OCI-LY7 (cell line): Measurements from ENCODE around the gene NUP188. TPM values are rescaled to one million over a fixed set of nuclear protein-coding genes. Genes with fewer than 3 reads are reported as not detected.

ENCODE experiments used
- BruUV-seq: library from RNA; stranded (reverse); fragments of 400-500 nt; replicated peaks from 2 replicates; lab custom pipeline; 2021; lab: Mats Ljungman, UMichigan
- CTCF ChIA-PET: fragments of 300-600 bp; sonication (Branson Sonifier 250); formaldehyde crosslinking; loops from one replicate; lab custom pipeline; 2022; ENCODE audit warnings: antibody characterized with exemption; ENCODE audit not compliant: unreplicated experiment; lab: Charles Lee
- POLR2A ChIA-PET: fragments of 300-600 bp; sonication (Branson Sonifier 250); formaldehyde crosslinking; loops from one replicate; lab custom pipeline; 2022; ENCODE audit warnings: antibody characterized with exemption; lab: Charles Lee
- DNase-seq: peaks from one replicate; pipeline ENCODE4 v3.0.0-alpha.2; 2015; ENCODE audit warnings: low spot score
- H2AFZ ChIP-seq: fragments of 200-600 bp; sonication (generic), shearing (Covaris generic); 2 replicates; pipeline ENCODE4 v1.6.1; 2014; ENCODE audit warnings: mild to moderate bottlenecking, antibody characterized with exemption, low read length, moderate library complexity
- H3K27ac ChIP-seq: fragments of 200-600 bp; sonication (generic); 2 replicates; pipeline ENCODE4 v1.5.1; 2014; ENCODE audit warnings: mixed run types, low read depth, mild to moderate bottlenecking, moderate library complexity, low read length, inconsistent platforms; ENCODE audit not compliant: poor library complexity, severe bottlenecking
- H3K36me3 ChIP-seq: fragments of 200-600 bp; sonication (generic); 2 replicates; pipeline ENCODE4 v1.6.1; 2014; ENCODE audit warnings: mild to moderate bottlenecking, antibody characterized with exemption, low read length, moderate library complexity, mixed read lengths; ENCODE audit not compliant: insufficient read depth
- H3K4me1 ChIP-seq: fragments of 200-600 bp; sonication (generic); 2 replicates; pipeline ENCODE4 v1.5.1; 2014; ENCODE audit warnings: mild to moderate bottlenecking, low read length; ENCODE audit not compliant: insufficient read depth, poor library complexity, severe bottlenecking
- H3K4me2 ChIP-seq: fragments of 200-600 bp; sonication (generic); 2 replicates; pipeline ENCODE4 v1.6.1; 2014; ENCODE audit warnings: mild to moderate bottlenecking, low read length
- H3K4me3 ChIP-seq: fragments of 200-600 bp; sonication (generic); 2 replicates; pipeline ENCODE4 v1.5.1; 2014; ENCODE audit warnings: mild to moderate bottlenecking, low read depth, low read length; ENCODE audit not compliant: poor library complexity, severe bottlenecking
- H3K79me2 ChIP-seq: fragments of 200-600 bp; sonication (generic); 2 replicates; pipeline ENCODE4 v1.6.1; 2016; ENCODE audit warnings: low read depth, mild to moderate bottlenecking, low read length, moderate library complexity, mixed read lengths; ENCODE audit not compliant: insufficient read depth
- H3K9me2 ChIP-seq: fragments of 200-600 bp; sonication (generic); 2 replicates; pipeline ENCODE4 v1.6.1; 2016; ENCODE audit warnings: mild to moderate bottlenecking, low read length, mixed read lengths; ENCODE audit not compliant: insufficient read depth
- H3K9me3 ChIP-seq: fragments of 200-600 bp; sonication (generic); 2 replicates; pipeline ENCODE4 v1.6.1; 2014; ENCODE audit warnings: mild to moderate bottlenecking, mixed run types, low read length, mixed read lengths
- H4K20me1 ChIP-seq: fragments of 200-600 bp; sonication (generic); 2 replicates; pipeline ENCODE4 v1.6.1; 2014; ENCODE audit warnings: mild to moderate bottlenecking, antibody characterized with exemption, low read length, moderate library complexity, mixed read lengths; ENCODE audit not compliant: insufficient read depth
- CTCF ChIP-seq: fragments of 200-600 bp; sonication (generic); conservative IDR thresholded peaks from 2 replicates; pipeline ENCODE4 v1.5.1; 2014; ENCODE audit warnings: mild to moderate bottlenecking, antibody characterized with exemption, low read length, moderate library complexity, mixed read lengths
- EZH2phosphoT487 ChIP-seq: fragments of 200-600 bp; sonication (generic); IDR thresholded peaks from 2 replicates; pipeline ENCODE4 v1.6.1; 2018; ENCODE audit warnings: low read depth, borderline replicate concordance, mild to moderate bottlenecking, mixed run types, antibody characterized with exemption, low read length, moderate library complexity, mixed read lengths
- intact Hi-C: fragments of 100-400 bp; cut with micrococcal nuclease; formaldehyde crosslinking; loops from one replicate; pipeline ENCODE4 v1.10.0; 2022; ENCODE audit not compliant: unreplicated experiment
- total RNA-seq, 2 experiments: library from RNA; depleted of rRNA in 1 of 2; stranded (reverse); fragments of >200 nt in 1 of 2; shearing (Covaris generic) in 1 of 2; gene quantifications; 2 replicates each; pipeline ENCODE4 v1.2.3, GENCODE V29; 2014 to 2022

The NUP188 gene
- total RNA-seq, 2 experiments from 2014 or later, result 73.6 to 83.8 TPM

- intact Hi-C loops, result no loop called here
- H3K4me2 ChIP-seq, result peak overlapping the region; percentile 87
- peak; percentile 51 for DNase-seq
- POLR2A ChIA-PET, result interaction anchor here (0.6 to 1.0 kb wide), 2 partner anchors 10 to 104 kb away, joined by 3 to 7 read pairs; partner anchors contain the start of gene MIGA2
- no peak overlapping the region for H3K27ac ChIP-seq
- no peaks in the 10 kb centered on the region for H4K20me1 ChIP-seq
- BruUV-seq, result no TSS peak
- no peaks in the 10 kb centered on the region for H3K9me2 ChIP-seq
- H3K9me3 ChIP-seq, result no peaks in the 10 kb centered on the region
- H3K4me3 ChIP-seq, result peak overlapping the region; percentile 74
- H2AFZ ChIP-seq, result no peak overlapping the region
- H3K79me2 ChIP-seq, result peaks cover 8% of the 10 kb centered on the region; the same call in 1 of the 2 replicates
- no peaks in the 10 kb centered on the region for H3K36me3 ChIP-seq
- TF ChIP-seq EZH2phosphoT487 (no peak), CTCF (no peak)
- peaks cover 30% of the 10 kb centered on the region for H3K4me1 ChIP-seq
- CTCF ChIA-PET, result no interaction called here
Measured at GRCh38 chr9:129026442-129027223, 79.1 kb downstream of the NUP188 start.

GRCh38 chr9:129027224-129027684 is 79.8 kb downstream of the NUP188 start:
- Histone ChIP-seq H3K4me3 (peak overlapping the region; percentile 74), H2AFZ (peak overlapping the region; percentile 8; the same call in 1 of the 2 replicates), H3K36me3 (no peaks in the 10 kb centered on the region), H3K4me2 (peak overlapping the region; percentile 87), H3K79me2 (peaks cover 8% of the 10 kb centered on the region; the same call in 1 of the 2 replicates), H3K4me1 (peaks cover 25% of the 10 kb centered on the region), H3K9me3 (no peaks in the 10 kb centered on the region), H3K27ac (peak overlapping the region; percentile 10), H3K9me2 (no peaks in the 10 kb centered on the region), H4K20me1 (no peaks in the 10 kb centered on the region)
- no TSS peak for BruUV-seq
- ChIA-PET POLR2A (interaction anchor here (1.0 kb wide), 1 partner anchor 9 kb away, joined by 3 read pairs; the partner anchor contains the start of gene MIGA2), CTCF (no interaction called here)
- intact Hi-C loops, result no loop called here
- no peak for TF ChIP-seq EZH2phosphoT487
- peak; percentile 37 for DNase-seq

- BruUV-seq, result no TSS peak
- H3K4me2 ChIP-seq, result peak overlapping the region; percentile 87
- no peak for TF ChIP-seq EZH2phosphoT487
- H3K79me2 ChIP-seq, result peaks cover 8% of the 10 kb centered on the region; the same call in 1 of the 2 replicates
- CTCF ChIA-PET, result interaction anchor here (0.6 to 0.9 kb wide), 9 partner anchors 9 to 1360 kb away, joined by 3 to 8 read pairs (median 5); no protein-coding TSS in a partner anchor
- no peaks in the 10 kb centered on the region for H3K9me3 ChIP-seq
- intact Hi-C loops, result loop anchor here (1.0 kb wide), 1 partner anchor 145 kb away; the partner anchor contains the start of gene LRRC8A
- peak overlapping the region; percentile 74 for H3K4me3 ChIP-seq
- peak overlapping the region; percentile 8; the same call in 1 of the 2 replicates for H2AFZ ChIP-seq
- peaks cover 24% of the 10 kb centered on the region for H3K4me1 ChIP-seq
- no peaks in the 10 kb centered on the region for H4K20me1 ChIP-seq
- POLR2A ChIA-PET, result interaction anchor here (0.6 to 1.0 kb wide), 6 partner anchors 9 to 598 kb away, joined by 3 to 4 read pairs (median 3); partner anchors contain the start of genes DOLPP1, MIGA2 and NTMT1
- DNase-seq, result peak; percentile 74
- H3K27ac ChIP-seq, result peak overlapping the region; percentile 10
- no peaks in the 10 kb centered on the region for H3K9me2 ChIP-seq
- no peaks in the 10 kb centered on the region for H3K36me3 ChIP-seq
Measured at GRCh38 chr9:129027685-129028191, 80.2 kb downstream of the NUP188 start.
